ENCODE data around the gene FAM193B.
"Not testable (repeated sequence)": the region's sequence is repeated elsewhere in the genome, so short reads cannot be mapped to it uniquely, and the experiment has no call there.

FAM193B gene

GRCh38 chr5:177575488-177575887 is 21.1 kb upstream of the FAM193B start:
- no peak for DNase-seq

- DNase-seq: no peak
Observed at GRCh38 chr5:177569894-177570293, 15.5 kb upstream of the FAM193B start.

- no peak for DNase-seq
Observed at GRCh38 chr5:177568326-177568725, 14.0 kb upstream of the FAM193B start.

- DNase-seq: no peak
Observed at GRCh38 chr5:177565046-177565445, 10.7 kb upstream of the FAM193B start.

GRCh38 chr5:177559446-177559941 is 5.1 kb upstream of the FAM193B start:
- not testable (repeated sequence) for DNase-seq

- DNase-seq: no peak
Observed at GRCh38 chr5:177557796-177558195, 3.4 kb upstream of the FAM193B start.

- DNase-seq: no peak
Observed at GRCh38 chr5:177557041-177557647, 2.8 kb upstream of the FAM193B start.

GRCh38 chr5:177555665-177556064 is 1.3 kb upstream of the FAM193B start:
- no peak for DNase-seq

GRCh38 chr5:177555228-177555627 is 865 bp upstream of the FAM193B start:
- DNase-seq: no peak

- DNase-seq: peak; percentile 33
Observed at GRCh38 chr5:177553671-177554429, 513 bp downstream of the FAM193B start.

GRCh38 chr5:177552839-177553455 is 1.4 kb downstream of the FAM193B start:
- no peak for DNase-seq

GRCh38 chr5:177550122-177550521 is 4.2 kb downstream of the FAM193B start:
- DNase-seq: no peak

GRCh38 chr5:177548495-177548894 is 5.9 kb downstream of the FAM193B start:
- DNase-seq: no peak

- DNase-seq: no peak
Observed at GRCh38 chr5:177547736-177548135, 6.6 kb downstream of the FAM193B start.

- DNase-seq: no peak
Observed at GRCh38 chr5:177546258-177546741, 8.1 kb downstream of the FAM193B start.

- no peak for DNase-seq
Observed at GRCh38 chr5:177545487-177546257, 8.7 kb downstream of the FAM193B start.

- DNase-seq: no peak
Observed at GRCh38 chr5:177542816-177543465, 11.4 kb downstream of the FAM193B start.

GRCh38 chr5:177540438-177540837 is 13.9 kb downstream of the FAM193B start:
- no peak for DNase-seq

GRCh38 chr5:177539411-177539810 is 15.0 kb downstream of the FAM193B start:
- no peak for DNase-seq

GRCh38 chr5:177538876-177539275 is 15.5 kb downstream of the FAM193B start:
- no peak for DNase-seq

GRCh38 chr5:177537389-177538361 is 16.7 kb downstream of the FAM193B start:
- no peak for DNase-seq

All from activated effector memory CD4-positive, alpha-beta T cell treated with Interleukin-2 at 50 U/mL for 16 hours (primary cell).